Activated CD4-positive, alpha-beta T cell treated with anti-CD3 and anti-CD28 coated beads, Interleukin-2, amount 50 U/mL, for 16 hours (primary cell): ENCODE data around the gene SCYGR1.
"Not testable (repeated sequence)": the region's sequence is repeated elsewhere in the genome, so short reads cannot be mapped to it uniquely, and the experiment has no call there.

Experiments
- DNase-seq: peaks from one replicate; pipeline ENCODE4 v3.0.0-alpha.2; 2020

The SCYGR1 gene, protein sequence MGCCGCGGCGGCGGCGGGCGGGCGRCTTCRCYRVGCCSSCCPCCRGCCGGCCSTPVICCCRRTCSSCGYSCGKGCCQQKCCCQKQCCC

DNA sequence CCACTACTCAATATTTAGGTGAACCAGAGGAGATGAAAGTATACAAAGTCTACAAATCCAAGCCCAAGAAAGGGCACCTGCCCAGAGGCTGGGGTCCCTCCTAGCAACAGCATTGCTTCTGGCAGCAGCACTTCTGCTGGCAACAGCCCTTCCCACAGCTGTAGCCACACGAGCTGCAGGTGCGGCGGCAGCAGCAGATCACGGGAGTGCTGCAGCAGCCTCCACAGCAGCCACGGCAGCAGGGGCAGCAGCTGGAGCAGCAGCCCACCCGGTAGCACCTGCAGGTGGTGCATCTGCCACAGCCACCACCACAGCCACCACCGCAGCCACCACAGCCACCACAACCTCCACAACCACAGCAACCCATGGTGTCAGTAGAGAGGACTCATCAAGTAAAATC lies at the start of gene SCYGR1:
SCYGR1 (minus strand) TSS at position 367 of the 400 bp plus-strand sequence; CDS start at position 367, 0 bp downstream.
- not testable (repeated sequence) for DNase-seq

DNA sequence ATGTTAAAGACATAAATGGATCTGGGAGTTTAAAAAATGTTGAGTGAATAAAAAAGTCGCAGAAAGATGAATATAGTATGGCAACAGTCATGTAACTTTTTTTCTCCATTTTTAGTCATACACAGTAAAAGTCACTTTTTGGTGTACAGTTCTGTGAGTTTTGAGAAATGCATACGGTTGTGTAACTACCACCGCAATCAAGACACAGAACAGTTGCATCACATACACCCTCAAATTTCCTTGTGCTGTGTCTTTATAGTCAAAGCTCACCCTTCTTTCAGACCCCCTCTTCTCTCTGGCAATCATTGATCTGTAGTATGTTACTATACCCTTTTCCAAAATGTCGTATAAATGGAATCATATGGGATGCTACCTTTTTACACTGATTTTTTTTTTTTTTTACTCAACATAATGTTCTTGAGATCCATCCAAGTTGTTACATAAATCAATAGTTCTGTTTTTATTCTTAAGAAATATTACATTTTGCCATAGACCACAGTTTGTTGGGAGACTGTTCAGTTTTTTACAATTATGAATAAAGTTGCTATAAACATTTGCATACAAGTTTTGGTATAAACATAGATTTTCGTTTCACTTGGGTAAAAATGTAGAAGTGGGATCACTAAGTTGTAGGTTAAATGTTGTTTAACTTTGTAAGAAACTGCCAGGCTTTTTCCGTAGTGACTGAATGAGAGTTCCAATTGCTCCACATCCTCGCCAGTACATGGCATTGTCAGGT lies 48.9 kb upstream of the SCYGR1 start:
- DNase-seq: no peak

DNA sequence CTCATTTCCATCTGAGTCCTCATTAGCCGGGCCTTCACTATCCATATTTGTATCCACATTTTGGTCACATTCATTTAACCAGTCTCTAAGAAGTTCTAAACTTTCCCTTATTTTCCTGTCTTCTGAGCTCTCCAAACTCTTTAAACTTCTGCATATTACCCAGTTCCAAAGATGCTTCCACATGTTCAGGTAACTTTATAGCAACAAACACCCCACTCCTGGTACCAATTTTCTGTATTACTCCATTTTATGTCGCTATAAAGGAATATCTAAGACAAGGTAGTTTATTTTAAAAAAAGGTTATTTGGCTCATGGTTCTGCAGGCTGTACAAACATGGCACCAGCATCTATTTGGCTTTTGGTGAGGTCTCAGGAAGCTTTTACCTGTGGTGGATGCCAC lies 45.4 kb upstream of the SCYGR1 start:
- no peak for DNase-seq

DNA sequence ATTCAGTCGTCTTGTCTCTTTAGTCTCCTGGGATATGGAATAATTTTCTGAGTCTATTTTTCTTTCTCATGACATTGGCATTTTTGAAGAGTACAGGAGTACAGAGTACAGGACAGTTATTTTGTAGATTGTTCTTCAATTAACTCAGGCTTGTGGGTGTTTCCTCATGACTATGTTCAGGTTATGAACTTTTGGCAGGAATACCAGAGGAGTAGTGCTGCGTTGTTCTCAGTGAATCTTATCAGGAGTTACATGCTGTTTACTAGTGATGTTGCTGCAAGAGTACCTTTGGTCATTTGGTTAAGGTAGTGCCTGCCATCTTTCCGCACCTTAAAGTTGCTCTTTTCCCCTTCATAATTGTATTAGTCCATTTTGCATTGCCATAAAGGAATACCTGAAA lies 42.9 kb upstream of the SCYGR1 start:
- no peak for DNase-seq

DNA sequence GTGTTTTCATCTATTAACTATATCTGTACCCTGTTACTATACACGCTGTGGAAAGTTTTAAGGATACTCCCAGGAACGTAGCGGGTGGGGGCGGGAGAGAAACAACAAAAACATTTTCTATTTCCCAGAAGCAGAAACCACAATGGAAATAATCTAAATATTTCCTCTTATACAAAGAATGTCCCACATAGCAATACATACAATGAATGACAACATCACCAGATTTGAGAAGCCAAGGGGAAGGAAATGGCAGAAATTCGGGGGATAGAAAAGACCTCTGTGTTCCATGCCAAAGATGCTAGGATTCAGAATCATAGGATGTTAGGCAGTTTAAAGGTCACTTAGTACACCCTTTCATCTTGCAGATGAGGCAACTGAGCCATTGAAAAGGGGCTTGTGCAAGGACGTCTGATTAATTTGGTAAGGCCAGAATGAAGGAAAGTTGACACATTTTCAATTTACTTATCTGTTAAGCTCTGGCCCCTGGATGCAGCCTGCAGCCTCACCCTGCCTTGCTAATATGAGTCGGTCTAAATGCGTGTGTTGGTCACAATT lies 41.1 kb upstream of the SCYGR1 start:
- DNase-seq: no peak

DNA sequence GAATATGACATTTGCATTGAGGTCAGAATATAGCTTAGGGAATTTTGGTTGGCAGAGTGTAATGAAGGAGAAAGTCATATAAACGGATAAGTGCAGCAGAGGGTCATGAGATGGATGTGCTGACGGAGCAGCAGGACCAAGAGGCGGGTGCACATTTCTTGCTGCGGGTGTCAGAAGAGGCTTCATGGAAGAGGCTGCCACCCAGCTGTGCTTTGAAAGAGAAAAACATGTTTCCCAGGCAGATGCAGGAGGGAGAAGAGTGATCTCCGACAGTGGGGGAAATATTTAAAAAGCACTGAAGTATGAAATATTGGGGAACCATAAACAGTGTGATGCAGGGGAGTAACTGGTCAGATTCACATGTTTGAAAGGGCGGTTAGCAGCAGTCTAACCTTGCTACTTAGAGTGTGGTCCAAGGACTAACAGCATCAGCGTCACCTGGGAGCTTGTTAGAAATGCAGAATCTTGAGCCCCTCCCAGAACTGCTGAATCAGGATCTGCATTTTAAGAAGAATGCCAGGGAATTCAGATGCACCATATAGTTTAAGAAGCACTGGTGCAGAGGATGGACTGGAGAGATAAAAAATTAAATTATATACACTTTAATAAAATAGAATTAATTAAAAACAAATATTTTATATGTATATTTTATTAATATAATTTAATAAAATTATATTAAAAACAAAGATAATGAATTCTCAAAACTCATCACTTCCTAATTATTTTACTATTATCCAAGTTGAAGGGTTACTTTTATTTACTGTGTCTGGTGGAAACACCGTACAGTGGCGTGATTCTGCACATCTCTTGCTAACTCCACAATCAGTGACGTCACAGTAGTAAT lies 36.1 kb upstream of the SCYGR1 start:
- DNase-seq: no peak

DNA sequence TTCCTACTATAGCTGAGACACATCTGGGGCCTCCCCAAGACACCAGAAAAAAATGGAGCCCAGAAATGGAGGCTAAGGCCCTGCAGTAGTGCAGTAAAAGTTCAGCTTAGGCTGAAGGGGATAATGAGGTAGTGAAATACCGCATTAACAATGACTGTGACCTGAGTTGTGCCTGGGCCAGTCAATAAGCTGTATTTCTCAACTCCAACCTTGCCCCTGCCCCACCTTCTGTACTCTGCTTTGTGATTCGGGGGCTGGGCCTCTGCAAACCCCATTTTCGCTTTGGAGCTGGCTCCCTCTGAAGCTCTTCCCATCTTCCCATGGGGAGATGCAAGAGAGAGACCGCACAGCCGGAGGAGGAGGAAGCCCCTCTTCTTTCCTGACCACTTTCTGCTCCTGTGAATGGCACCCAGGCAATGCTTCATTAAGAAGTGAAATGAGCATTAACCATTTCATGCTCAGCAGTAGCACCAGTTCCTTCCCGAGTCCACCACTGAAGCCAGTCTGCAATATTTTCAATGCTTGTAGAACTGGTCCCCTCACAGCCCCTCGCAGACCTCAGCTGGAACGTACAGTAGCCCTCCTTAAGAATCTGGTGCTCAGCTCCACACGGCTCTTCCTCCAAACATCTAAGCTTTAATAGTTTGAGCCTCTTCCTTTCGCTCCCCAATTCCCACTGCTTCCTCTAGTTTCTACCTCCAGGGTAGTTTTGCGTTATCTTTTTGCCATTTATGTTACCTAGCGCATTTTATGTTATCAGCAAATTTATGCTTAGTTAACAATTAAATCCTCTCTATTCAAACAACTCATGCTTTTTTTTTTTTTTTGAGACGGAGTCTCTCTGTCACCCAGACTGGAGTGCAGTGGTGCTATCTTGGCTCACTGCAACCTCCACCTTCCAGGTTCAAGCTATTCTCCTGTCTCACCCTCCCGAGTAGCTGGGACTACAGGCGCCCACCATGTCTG lies 32.6 kb upstream of the SCYGR1 start:
- DNase-seq: no peak

DNA sequence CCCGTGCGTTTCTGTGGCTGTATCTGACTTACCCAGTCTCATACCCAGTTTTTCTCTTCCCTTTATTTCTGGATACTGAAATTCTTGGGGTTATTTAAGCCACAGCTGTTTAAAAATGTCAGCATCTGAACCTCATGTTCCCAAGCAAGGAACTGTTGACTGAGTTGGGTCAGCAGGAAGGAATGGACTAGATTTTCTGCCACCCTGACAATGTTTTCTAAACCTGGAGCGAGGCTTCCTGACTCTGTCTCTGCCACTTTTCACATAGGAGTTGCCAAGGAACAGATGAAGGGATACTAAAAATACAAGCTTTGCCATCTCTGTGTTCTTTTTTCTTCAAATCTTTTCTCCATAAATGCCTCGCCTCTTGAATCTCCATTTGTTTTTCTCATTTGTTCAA lies 29.0 kb upstream of the SCYGR1 start:
- no peak for DNase-seq

DNA sequence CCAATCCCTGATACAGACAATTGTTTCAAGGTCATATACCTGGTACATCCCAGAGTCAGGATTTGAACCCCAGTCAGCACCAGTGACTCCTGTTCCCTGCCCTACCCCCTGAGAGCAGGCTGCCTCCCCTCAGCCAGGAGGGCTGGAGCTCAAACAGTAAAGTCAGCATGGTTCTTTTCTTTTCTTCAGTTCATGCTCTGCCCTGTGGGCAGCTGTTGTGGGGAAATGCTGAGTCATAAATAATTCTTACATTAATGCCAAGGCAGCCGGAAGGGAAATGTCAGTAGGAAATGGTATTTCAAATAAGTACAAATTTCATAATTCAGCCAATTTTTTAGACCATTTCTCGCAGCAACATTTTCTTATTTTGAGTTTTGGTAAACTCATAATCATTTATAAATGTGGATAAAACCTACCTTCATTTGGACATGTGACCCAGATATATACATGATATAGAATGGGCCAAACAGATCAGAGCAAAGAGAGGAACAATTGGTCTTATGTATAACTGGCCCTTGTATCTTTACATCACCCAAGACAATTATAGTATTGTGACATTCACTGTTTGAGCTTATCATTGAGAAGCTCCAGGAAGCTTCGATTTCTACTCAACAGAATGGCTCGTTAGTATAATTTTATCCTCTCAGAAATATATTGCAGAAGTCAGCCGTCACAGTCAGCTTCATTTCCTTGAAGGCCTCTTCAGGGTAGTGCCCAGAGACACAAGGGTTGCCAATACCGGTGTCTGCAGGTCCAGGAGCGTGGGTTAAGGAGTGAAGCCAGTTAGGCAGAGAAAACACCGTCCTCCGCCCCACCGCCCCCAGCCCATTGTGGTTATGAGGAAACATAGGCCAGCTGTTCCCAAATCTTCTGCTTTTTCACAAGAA lies 28.0 kb upstream of the SCYGR1 start:
- DNase-seq: peak; percentile 46

DNA sequence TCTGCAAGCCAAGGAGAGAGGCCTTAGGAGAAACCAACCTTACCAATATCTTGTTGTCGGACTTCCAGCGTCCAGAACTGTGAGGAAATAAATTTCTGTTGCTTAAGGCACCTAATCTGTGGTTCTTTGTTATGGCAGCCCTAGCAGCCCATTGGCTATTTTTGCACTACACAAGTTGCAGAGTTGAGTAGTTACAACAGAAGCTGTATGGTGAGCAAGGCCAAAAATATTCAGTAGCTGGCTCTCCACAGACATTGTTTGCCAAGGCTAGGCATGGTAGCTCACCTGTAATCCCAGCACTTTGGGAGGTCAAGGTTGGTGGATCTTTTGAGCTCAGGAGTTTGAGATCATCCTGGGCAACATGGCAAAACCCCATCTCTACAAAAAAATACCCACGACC lies 27.1 kb upstream of the SCYGR1 start:
- DNase-seq: no peak

DNA sequence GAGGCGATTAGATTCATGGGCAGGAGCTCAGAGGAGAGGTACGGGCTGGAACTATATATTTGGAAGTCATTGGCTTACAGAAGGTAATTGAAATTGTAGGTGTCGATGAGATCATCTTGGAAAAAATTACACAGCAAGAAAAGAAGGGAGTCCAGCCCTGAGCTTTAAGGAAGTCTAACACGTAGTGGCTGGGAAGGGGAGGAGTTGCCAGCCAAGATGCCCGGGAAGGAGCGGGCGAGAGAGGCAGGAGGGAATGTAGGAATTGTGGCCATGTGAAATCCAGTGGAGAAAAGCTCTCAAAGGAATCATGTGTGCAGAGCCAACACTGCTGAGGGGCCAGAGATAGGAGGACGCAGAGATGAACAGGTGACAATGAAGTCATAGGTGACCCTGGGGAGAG lies 25.6 kb upstream of the SCYGR1 start:
- DNase-seq: no peak

DNA sequence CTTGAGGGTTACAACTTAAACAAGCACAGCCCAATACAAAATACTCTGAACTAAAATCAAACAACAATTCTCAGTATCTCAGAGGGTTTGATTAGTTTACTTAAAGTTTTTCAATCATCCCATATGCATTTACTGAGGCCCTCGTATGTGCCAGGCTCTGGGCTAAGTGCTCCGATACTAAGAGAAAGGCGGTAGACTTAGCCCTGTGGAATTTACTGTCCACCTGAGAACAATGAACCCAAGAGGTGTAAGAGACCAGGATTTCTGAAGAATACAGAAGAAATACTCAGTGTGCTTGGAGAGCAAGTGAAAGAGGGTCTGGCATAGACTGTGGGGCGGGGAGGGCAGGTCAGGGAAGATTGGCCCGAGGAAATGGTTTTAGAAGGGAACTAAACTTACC lies 25.1 kb upstream of the SCYGR1 start:
- DNase-seq: no peak

DNA sequence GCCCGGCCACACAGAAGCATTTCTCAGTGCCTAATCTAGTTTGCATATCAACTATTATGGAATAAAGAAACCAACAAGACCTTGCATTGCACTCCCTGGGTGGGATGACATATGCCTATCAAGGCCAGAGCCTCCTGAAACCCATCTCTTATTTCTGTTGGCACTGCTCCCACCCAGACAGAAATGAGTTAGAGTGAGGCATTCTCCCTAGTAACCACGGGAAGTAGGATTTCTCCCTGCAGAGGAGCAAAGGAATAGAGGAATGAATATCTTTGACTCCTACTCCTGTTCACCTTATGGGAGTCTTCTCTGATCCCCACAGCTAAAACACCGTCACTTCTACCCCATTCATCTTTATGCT lies 24.2 kb upstream of the SCYGR1 start:
- no peak for DNase-seq

DNA sequence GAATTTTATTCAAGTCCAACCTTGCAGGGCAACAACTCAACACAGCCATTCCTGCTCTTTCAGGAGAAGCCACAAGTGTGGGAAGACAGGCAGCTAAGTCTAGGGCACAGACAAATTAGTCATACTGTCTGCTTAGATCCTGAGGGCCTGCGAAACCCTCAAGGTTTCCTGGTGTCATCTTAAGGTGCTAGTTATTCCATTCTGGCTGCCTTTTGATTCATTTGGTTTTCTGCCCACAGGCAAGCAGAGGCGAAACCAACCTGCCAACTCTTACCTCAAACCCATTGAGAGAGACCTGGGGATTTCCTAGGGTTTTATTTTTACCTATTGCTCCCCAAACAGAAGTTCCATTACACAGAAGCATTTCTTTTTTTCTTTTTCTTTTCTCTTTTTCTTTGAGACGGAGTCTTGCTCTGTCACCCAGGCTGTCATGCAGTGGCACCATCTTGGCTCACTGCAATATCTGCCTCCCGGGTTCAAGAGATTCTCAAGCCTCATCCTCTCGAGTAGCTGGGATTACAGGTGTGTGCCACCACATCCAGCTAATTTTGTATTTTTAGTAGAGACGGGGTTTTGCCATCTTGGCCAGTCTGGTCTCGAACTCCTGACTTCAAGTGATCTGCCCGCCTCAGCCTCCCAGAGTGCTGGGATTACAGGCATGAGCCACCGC lies 23.7 kb upstream of the SCYGR1 start:
- DNase-seq: peak; percentile 84

DNA sequence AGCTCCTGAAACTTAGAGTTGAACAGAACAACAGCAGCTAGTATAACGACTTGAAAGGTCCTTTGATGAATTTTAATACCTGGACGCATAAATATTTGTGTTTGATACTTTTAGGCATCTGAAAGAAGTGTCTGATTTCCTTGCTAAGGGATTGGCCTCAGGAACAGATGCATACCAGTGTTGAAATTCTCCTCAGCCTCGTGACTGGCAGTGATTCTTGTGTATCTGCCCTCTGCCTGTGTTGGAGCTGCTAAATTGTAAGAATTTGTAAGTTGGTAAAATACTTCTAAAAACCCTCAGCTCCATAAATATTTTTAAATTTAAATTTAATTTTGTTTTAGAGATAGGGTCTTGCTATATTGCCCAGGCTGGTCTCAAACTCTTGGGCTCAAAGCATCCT lies 22.4 kb upstream of the SCYGR1 start:
- no peak for DNase-seq

DNA sequence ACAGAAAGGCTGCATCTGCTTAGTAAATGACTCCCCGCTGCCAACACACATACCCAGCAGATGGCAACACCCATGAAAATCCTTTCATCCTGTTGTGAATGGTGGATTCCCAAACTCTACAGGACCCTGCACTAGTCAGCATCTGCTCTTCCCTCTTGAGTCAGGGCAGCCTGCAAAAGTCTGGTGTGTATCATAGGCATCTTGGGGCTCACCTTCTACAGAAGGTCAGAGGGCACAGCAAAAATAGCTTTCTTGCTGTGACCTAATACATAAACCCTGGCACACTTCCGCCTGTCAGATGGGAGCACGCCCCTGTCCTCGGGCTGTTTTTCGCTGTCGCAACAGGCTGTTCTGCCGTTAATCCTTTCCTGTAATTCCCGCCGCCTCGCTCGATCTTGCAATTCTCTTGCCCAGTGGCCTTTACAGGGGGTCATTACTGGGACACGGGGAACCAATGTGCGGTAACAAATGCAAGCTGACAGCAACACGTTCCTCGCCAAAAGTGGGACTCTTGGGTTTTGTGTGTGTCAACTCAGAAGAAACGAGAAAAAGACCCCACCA lies 19.9 kb upstream of the SCYGR1 start:
- DNase-seq: no peak

DNA sequence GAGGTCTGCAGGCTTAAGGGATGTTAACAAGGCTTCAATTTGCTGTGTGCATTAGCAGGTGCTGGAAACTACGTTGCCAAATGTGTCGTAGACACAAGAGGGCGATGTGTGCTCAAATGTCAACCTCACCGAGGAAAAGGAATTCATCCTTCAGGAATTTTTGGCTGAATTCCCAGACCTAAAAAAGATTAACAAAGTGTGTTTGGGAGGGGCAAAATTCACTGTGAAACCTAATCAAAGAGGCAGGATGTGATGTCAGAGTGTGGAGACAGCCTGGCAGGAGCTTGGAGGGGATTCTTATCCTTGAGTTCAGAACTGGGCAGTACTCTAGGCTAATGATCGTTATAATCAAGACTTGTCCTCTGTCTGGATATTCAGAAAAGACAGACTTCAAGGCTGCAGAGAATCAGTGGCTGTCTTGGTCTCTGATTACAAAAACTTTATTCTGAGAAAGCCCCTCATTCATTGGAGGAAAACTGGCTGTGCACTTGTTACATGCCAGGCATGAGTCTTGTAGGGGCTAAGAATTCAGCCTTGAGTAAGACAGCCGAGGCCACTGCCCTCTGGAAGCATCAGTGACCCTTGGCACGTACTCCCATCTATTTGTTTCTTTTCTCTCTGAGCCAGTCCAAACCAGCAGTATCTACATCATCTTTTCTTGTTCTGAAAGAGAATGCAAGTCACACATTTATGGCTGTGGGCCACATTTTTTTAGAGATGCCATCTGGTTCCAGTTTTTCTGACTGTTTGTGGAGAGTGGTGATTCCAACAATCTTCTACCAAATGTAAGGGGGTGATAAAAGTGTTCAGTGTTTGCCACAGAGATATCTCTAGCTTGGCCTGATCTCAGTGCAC lies 18.7 kb upstream of the SCYGR1 start:
- peak; percentile 29 for DNase-seq

DNA sequence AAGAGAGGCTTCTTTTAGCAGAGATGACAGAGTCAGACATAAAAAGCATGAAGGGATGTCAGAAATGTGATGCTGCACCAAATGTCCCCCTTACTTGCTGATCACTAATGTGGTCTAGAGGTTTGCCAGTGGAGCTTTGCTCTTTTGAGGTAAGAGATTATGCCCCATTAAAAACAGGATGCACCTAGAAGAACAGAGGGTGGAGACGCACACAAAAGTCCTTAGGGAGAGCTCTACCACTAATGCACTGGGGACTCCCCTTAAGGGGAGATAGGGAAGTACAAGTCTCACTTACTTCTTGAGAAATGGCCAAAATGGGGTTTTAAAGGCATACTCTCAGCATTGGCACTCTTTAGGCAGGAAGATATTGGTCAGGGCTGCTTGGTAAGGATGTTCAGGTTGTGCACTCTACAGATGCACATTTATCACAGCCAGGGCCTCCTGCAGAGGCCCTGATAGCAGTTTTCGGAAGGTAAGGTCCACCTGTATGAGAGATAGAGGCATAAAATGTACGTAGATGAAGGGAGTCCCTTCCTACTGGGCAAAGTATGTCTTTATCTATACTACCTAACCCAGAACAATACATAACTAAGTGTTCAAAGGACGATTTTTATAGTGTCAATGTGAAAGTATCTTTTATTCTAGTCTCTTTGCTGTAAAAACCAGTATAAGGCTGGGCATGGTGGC lies 17.0 kb upstream of the SCYGR1 start:
- no peak for DNase-seq

DNA sequence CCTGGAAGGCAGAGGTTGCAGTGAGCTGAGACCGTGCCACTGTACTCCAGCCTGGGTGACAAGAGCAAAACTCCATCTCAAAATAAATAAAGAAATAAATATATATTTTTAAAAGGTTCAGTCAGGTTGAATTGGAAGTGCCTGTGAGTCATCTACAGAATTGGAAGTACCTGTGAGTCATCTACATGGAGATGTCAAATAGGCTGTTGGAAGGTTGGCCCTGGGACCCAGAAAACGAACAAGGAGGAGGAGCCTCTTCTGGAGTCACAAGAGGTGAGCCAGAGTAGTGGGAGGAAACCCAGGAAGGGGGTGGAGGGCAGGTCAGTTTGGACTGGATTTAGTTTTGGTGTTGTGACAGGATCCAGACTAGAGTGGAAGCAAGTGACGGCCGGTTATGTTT lies 15.2 kb upstream of the SCYGR1 start:
- peak; percentile 11 for DNase-seq
